Endothelial cell of umbilical vein (primary cell): ENCODE measurements around the gene FRRS1L.

Source experiments
- POLR2AphosphoS5 ChIP-seq: IDR thresholded peaks from 2 replicates; pipeline ENCODE4 v1.6.1; 2012; ENCODE audit warnings: low read depth, mild to moderate bottlenecking, control low read depth, low read length, moderate library complexity; ENCODE audit not compliant: insufficient read depth
- TF ChIP-seq, protein P1 (sequence below), 2 donors: IDR thresholded peaks; 1 replicate in 1 of 2; 2 replicates in 1 of 2; pipeline ENCODE4 v1.5.1; 2011; ENCODE audit warnings: low read length in 2 of 2, mild to moderate bottlenecking in 2 of 2, moderate library complexity in 2 of 2, control low read depth in 1 of 2, inconsistent platforms in 1 of 2, low read depth in 1 of 2; ENCODE audit not compliant: insufficient read depth in 1 of 2; ENCODE audit errors: extremely low read depth in 1 of 2
- TF ChIP-seq, protein P2 (sequence below): IDR thresholded peaks from 2 replicates; pipeline ENCODE4 v1.6.1; 2011; ENCODE audit not compliant: insufficient read depth, insufficient read length

DNA sequence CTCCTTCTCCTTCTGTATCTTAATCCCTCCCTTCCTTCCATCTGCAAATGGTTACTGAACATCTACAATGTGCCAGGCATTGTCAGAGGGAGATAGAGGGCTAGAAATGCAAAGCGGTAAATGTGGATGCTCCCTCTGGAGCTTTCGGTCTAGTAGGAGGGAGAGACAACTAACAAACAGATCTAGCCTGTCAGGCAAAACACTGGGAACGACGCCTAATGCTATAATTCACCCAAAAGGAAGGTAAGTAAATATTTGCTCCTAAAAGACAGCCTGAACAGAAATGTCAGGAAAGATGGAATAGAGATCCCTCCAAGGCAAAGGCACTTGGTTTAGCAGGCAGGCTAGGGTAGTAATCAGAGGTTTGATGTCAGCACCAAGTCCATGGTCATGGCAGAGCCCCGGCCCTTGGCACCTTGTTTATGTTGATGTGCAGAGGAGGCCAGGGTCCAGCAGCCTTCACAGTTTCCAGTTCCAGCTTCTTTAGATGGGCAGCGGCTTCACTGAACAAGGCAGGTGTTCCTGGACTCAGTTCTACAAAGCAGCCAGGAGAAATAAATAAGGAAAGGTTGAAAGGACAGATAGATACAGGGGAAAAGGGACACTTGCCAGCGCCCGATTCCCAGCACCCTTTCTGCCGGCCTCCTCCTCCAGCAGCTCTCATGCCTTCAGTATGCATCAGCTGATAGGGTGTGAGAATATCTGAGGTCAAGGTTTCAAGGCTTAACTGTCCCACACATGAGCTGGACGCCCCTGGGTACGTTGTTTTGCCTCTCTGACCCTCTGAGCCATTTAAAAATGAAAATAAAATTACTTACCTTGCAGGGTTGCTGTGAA lies 46.5 kb upstream of the FRRS1L start:
- TF ChIP-seq, protein P1, sequence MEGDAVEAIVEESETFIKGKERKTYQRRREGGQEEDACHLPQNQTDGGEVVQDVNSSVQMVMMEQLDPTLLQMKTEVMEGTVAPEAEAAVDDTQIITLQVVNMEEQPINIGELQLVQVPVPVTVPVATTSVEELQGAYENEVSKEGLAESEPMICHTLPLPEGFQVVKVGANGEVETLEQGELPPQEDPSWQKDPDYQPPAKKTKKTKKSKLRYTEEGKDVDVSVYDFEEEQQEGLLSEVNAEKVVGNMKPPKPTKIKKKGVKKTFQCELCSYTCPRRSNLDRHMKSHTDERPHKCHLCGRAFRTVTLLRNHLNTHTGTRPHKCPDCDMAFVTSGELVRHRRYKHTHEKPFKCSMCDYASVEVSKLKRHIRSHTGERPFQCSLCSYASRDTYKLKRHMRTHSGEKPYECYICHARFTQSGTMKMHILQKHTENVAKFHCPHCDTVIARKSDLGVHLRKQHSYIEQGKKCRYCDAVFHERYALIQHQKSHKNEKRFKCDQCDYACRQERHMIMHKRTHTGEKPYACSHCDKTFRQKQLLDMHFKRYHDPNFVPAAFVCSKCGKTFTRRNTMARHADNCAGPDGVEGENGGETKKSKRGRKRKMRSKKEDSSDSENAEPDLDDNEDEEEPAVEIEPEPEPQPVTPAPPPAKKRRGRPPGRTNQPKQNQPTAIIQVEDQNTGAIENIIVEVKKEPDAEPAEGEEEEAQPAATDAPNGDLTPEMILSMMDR (IDR thresholded peaks at IDR 0.05; ENCODE audit: extremely low read depth in 1 of 2, insufficient read depth in 1 of 2, low read depth in 1 of 2, low read length in 2 of 2), result no peak
- TF ChIP-seq POLR2AphosphoS5, result no peak
- TF ChIP-seq, protein P2, sequence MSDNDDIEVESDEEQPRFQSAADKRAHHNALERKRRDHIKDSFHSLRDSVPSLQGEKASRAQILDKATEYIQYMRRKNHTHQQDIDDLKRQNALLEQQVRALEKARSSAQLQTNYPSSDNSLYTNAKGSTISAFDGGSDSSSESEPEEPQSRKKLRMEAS, result no peak
